Measurements from ENCODE around the gene EEF1AKMT2.

The EEF1AKMT2 gene

GRCh38 chr10:124736491-124737136 lies 55.1 kb downstream of the EEF1AKMT2 start:
- peak; percentile 28 for DNase-seq

GRCh38 chr10:124735491-124736286 lies 56.0 kb downstream of the EEF1AKMT2 start:
- DNase-seq: no peak

GRCh38 chr10:124734311-124735166 lies 57.1 kb downstream of the EEF1AKMT2 start:
- no peak for DNase-seq

GRCh38 chr10:124733571-124734245 lies 58.0 kb downstream of the EEF1AKMT2 start:
- DNase-seq: no peak

GRCh38 chr10:124732931-124733570 lies 58.6 kb downstream of the EEF1AKMT2 start:
- no peak for DNase-seq

GRCh38 chr10:124731551-124731950 lies 60.1 kb downstream of the EEF1AKMT2 start:
- no peak for DNase-seq

GRCh38 chr10:124730790-124731189 lies 60.9 kb downstream of the EEF1AKMT2 start:
- no peak for DNase-seq

- no peak for DNase-seq
Observed at GRCh38 chr10:124728830-124729661, 62.6 kb downstream of the EEF1AKMT2 start.

- no peak for DNase-seq
Observed at GRCh38 chr10:124728071-124728829, 63.4 kb downstream of the EEF1AKMT2 start.

GRCh38 chr10:124727361-124727960 lies 64.2 kb downstream of the EEF1AKMT2 start:
- DNase-seq: no peak

GRCh38 chr10:124725791-124726190 lies 65.9 kb downstream of the EEF1AKMT2 start:
- DNase-seq: no peak

GRCh38 chr10:124725171-124725631 lies 66.5 kb downstream of the EEF1AKMT2 start:
- no peak for DNase-seq

GRCh38 chr10:124724279-124725027 lies 67.2 kb downstream of the EEF1AKMT2 start:
- no peak for DNase-seq

- DNase-seq: no peak
Observed at GRCh38 chr10:124723826-124724225, 67.9 kb downstream of the EEF1AKMT2 start.

GRCh38 chr10:124722798-124723783 lies 68.6 kb downstream of the EEF1AKMT2 start:
- DNase-seq: no peak

GRCh38 chr10:124721330-124722045 lies 70.2 kb downstream of the EEF1AKMT2 start:
- no peak for DNase-seq

- peak; percentile 68 for DNase-seq
Observed at GRCh38 chr10:124719213-124719851, 72.4 kb downstream of the EEF1AKMT2 start.
